ENCODE data around the gene TRPM4.
"Not testable (repeated sequence)": the region's sequence is repeated elsewhere in the genome, so short reads cannot be mapped to it uniquely, and the experiment has no call there.

Gene TRPM4

DNA sequence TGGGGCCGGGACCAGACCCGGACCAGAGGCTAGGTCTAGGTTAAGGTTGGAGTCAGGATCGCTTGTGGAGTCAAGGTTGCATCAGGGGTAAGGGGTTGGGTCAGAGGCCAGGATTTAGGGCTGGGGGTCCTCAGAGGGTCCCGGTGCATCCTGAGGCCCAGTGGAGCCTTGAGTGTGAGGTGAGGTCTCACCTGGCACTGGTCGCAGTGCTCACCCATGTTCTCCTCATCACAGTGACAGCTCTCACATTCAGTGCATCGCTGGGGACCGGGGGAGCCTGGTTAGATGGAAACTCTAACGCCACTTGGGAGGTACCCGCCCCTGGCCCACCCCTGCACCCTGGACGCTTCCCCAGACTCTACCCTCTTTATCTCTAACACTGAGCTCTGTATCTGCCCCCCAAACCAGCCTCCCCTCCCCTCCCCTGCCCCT lies 5.5 kb upstream of the TRPM4 start:
- no peak for DNase-seq

DNA sequence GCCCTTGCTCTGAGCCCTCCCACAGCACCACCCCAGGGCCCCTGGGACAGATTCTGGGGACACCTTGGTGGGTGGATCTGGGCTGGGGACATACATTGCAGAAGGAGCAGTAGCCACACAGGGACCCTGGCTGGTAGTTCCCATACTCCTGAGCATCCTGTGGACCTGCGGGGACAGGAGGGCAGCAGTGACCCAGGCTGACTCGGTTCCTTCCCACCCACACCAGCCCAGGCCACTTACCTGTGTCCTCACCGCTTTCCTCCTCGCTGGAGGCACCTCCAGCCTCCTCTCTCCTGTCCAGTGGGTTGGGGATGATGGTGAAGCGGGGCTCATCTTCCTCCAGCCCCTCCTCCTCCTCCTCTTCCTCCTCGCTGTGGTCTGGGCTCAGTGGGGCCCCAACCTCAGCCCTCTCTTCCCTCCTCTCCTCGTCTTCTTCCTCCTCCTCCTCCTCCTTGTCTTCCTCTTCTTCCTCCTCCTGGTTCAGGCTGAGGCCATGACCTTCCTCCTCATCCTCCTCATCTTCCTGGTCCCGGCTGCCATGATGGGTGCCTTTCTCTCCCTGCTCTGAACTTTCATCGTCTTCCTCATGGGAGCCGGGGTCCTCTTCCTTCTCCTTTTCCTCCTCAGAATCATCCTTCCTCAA lies 4.3 kb upstream of the TRPM4 start:
- no peak for DNase-seq

- DNase-seq: no peak
These were observed 3.3 kb upstream of the TRPM4 start for GRCh38 chr19:49154279-49154678.

DNA sequence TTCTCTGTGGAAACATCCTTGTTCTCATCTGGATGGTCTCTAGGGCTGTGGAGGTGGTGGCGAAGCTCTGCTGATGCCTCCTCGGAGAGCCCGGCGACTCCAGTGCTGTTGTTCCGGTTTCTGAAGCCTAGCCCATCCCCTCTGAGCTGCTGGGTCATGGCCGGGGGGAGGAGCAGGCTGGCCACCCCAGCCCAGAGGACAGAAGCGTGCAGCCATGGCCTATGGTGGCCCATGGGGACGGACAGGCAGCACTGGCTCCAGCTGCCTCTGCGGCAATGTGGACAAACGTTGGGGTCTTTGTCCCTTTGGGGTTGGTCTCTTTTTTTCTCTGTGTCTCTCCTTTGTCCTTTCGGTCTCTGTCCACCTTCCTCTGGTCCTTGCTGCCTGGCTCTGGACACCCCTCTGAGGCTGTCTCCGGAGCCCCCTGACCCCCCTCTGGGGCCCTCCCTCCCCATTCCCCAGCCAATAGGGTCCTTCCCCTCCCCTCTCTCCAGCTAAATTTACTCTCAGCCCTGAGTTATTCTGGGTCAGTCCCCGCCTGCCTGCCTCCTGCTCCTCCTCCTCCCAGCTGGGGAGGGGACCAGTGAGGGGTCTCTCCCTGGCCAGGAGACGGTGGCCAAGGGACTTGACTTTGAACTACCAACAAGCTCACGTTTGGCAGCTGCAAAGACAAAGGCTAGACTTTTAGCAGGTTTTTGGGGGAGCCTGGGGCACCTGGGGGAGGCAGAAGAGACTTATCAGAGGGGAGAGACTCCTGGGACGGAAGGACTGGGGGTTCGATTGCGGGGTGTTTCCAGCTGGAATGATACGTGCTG lies 2.4 kb upstream of the TRPM4 start, which contains the start of gene HRC:
HRC (minus strand) TSS at position 392 of the 815 bp plus-strand sequence; CDS start at position 233, 159 bp downstream.
- DNase-seq: no peak

- no peak for DNase-seq
These were observed 1.7 kb upstream of the TRPM4 start for GRCh38 chr19:49155820-49156346.

DNA sequence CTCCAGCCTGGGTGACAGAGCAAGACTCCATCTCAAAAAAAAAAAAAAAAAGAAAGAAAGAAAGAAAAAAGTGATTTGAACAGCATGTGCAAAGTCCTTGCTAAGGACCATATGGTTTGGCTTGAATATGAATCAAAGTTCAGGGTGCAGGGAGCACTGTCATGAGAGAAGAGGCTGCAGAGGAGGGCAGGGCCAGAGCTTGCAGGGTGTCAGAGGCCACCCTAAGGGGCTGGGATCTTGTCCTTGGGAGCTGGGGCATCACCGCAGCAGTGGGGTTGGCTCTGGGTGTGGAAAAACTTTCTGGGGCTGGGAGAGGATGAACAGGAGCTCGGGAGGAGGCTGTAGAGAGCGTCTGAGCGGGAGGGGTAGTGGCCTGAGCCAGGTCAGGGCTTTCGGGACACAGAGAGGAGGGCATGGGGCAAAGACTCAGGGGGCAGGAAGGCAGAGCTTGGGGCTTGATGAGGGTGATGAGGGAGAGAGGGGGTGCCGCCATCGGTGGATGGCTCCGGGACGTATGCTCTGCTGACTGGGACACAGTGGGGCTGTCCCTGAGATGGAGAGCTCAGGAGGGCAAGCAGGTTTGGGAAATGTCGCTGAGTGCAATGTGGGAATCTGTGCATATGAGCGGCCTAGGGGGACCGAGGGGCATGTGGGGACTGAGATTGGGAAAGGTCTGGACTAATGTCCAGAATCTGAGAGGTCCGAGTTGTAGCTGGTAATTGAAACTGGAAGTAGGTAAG lies 3.0 kb downstream of the TRPM4 start:
- DNase-seq: no peak

- no peak for DNase-seq
These were observed 4.4 kb downstream of the TRPM4 start for GRCh38 chr19:49161987-49162386.

DNA sequence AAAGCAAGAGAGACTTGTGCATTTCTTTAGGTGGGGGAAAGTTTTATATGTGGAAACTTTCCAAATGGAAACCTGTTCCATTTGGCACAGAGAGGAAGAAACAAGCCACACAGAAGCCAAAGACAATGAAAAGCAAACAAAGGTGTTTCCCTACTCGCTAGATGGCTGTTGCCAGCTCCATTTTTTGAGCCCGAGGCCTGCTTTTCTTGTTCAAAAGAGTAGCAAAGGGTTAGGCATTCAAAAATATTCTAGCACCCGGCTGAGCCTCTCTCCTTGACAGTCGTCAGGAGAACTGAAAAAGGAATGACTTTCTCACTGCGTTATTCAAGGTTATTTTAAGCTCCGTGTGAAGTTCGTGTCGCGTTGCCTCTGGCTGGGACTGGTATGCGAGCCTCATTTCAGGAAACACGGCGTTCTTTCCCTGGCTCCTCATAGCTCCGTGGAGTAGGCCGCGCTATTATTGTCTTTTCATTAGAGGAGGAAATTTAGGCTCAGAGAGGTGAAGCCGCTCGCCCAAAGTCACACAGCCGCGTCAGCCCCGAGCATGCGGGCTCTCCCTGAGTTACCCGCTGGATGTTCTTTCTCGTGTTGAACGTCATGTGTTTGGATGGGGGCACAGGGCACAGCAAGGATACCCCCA lies 7.6 kb downstream of the TRPM4 start:
- DNase-seq: no peak

DNA sequence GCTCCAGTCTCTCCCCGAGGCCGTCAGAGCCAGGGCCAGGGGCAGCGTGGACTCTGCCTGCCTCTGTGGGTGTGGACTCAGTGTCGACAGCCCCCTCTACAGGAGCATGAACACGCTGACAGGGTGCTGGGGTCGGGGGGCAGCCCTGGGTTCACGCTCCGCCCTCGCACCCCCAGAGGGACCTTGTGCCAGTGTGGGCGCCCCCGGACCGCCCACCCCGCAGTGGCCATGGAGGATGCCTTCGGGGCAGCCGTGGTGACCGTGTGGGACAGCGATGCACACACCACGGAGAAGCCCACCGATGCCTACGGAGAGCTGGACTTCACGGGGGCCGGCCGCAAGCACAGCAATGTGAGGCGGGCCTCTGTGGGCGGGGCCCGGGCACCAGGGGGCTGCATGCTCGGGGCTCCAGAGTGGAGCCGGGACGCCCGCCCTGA lies 8.3 kb downstream of the TRPM4 start:
- no peak for DNase-seq

DNA sequence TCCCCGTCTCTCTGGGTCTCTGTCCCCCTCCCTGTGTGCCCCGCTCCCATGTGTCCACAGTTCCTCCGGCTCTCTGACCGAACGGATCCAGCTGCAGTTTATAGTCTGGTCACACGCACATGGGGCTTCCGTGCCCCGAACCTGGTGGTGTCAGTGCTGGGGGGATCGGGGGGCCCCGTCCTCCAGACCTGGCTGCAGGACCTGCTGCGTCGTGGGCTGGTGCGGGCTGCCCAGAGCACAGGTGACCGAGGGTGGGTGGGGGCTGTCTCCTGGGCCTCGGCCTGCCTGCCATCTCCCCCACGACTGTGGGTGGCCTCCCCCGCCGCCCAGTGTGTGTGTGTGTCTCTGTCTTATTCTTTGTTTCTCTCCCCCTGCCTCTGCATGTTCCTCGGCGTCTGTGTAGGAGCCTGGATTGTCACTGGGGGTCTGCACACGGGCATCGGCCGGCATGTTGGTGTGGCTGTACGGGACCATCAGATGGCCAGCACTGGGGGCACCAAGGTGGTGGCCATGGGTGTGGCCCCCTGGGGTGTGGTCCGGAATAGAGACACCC lies 10.3 kb downstream of the TRPM4 start:
- DNase-seq: no peak

GRCh38 chr19:49168421-49168820 lies 10.8 kb downstream of the TRPM4 start:
- DNase-seq: no peak

- DNase-seq: no peak
These were observed 15.6 kb downstream of the TRPM4 start for GRCh38 chr19:49173198-49173597.

GRCh38 chr19:49180659-49181058 lies 23.1 kb downstream of the TRPM4 start:
- DNase-seq: no peak

- DNase-seq: not testable (repeated sequence)
These were observed 24.6 kb downstream of the TRPM4 start for GRCh38 chr19:49182010-49182847.

GRCh38 chr19:49182848-49183375 lies 25.3 kb downstream of the TRPM4 start:
- no peak for DNase-seq

- no peak for DNase-seq
These were observed 28.5 kb downstream of the TRPM4 start for GRCh38 chr19:49186108-49186507.

- DNase-seq: no peak
These were observed 31.1 kb downstream of the TRPM4 start for GRCh38 chr19:49188626-49189200.

GRCh38 chr19:49189259-49189658 lies 31.7 kb downstream of the TRPM4 start:
- no peak for DNase-seq

- DNase-seq: no peak
These were observed 33.2 kb downstream of the TRPM4 start for GRCh38 chr19:49190781-49191180.

DNA sequence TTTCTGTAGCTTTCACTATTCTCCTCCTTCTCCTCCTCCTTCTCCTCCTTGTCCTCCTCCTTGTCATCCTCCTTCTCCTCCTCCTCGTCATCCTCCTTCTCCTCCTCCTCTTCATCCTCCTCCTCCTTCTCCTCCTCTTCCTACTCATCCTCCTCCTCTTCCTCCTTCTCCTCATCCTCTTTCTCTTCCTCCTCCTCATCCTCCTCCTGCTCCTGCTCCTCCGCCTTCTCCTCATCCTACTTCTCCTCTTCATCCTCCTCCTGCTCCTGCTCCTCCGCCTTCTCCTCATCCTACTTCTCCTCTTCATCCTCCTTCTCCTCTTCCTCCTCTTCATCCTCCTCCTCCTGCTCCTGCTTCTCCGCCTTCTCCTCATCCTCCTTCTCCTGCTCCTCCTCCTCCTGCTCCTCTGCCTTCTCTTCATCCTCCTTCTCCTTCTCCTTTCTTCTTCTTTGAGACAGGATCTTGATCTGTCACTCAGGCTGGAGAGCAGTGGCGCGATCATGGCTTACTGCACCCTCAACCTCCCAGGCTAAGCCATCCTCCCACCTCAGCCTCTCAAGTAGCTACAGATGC lies 36.3 kb downstream of the TRPM4 start:
- no peak for DNase-seq

Data from activated CD4-positive, alpha-beta T cell treated with anti-CD3 and anti-CD28 coated beads for 4 hours (primary cell).